SIG-M5 treated with dmso at 0.1 percent for 504 hours (cell line): ENCODE data around the gene SYNPO.

Source experiments
- DNase-seq: peaks from one replicate; lab custom pipeline; 2025; ENCODE audit not compliant: unreplicated experiment; lab: John Stamatoyannopoulos, UW

Gene SYNPO

GRCh38 chr5:150639751-150640150 is 709 bp upstream of the SYNPO start:
- no peak for DNase-seq

- no peak for DNase-seq
Measured at GRCh38 chr5:150641006-150641570, 628 bp downstream of the SYNPO start.

GRCh38 chr5:150641824-150642566 is 1.5 kb downstream of the SYNPO start:
- no peak for DNase-seq

- no peak for DNase-seq
Measured at GRCh38 chr5:150642567-150642927, 2.1 kb downstream of the SYNPO start.

- DNase-seq, result no peak
Measured at GRCh38 chr5:150642991-150643710, 2.7 kb downstream of the SYNPO start.

GRCh38 chr5:150644058-150644457 is 3.6 kb downstream of the SYNPO start:
- DNase-seq, result no peak

GRCh38 chr5:150644514-150644913 is 4.1 kb downstream of the SYNPO start:
- no peak for DNase-seq

GRCh38 chr5:150645070-150645700 is 4.7 kb downstream of the SYNPO start:
- DNase-seq, result no peak

- no peak for DNase-seq
Measured at GRCh38 chr5:150647275-150648251, 7.1 kb downstream of the SYNPO start.

GRCh38 chr5:150648294-150649107 is 8.0 kb downstream of the SYNPO start:
- DNase-seq, result no peak

- DNase-seq, result no peak
Measured at GRCh38 chr5:150649108-150650020, 8.9 kb downstream of the SYNPO start.

- DNase-seq, result no peak
Measured at GRCh38 chr5:150650021-150651006, 9.9 kb downstream of the SYNPO start.

- no peak for DNase-seq
Measured at GRCh38 chr5:150651382-150651781, 10.9 kb downstream of the SYNPO start.

- no peak for DNase-seq
Measured at GRCh38 chr5:150651924-150652671, 11.6 kb downstream of the SYNPO start.

- DNase-seq, result no peak
Measured at GRCh38 chr5:150653145-150653761, 12.8 kb downstream of the SYNPO start.

- DNase-seq, result no peak
Measured at GRCh38 chr5:150653762-150654556, 13.5 kb downstream of the SYNPO start.
